HT-29 (cell line): ENCODE data around the gene GNG8. TPM values are rescaled to one million over a fixed set of nuclear protein-coding genes. Genes with fewer than 3 reads are reported as not detected.

ENCODE experiments used
- DNase-seq: peaks from one replicate; pipeline ENCODE4 v3.0.0-alpha.2; 2015; ENCODE audit warnings: low spot score
- total RNA-seq: library from RNA; depleted of rRNA; stranded (reverse); fragments of >200 nt; shearing (Covaris generic); gene quantifications from 2 replicates; pipeline ENCODE4 v1.2.3, GENCODE V29; 2014

The GNG8 gene
- total RNA-seq, 1 experiment from 2014 or later: not detected

- no peak for DNase-seq
These were observed 15.3 kb downstream of the GNG8 start for GRCh38 chr19:46620716-46621115.

GRCh38 chr19:46620267-46620666, 15.7 kb downstream of the GNG8 start:
- DNase-seq: no peak

GRCh38 chr19:46618670-46619231, 17.3 kb downstream of the GNG8 start:
- no peak for DNase-seq

- DNase-seq: no peak
These were observed 18.4 kb downstream of the GNG8 start for GRCh38 chr19:46617601-46618000.

GRCh38 chr19:46616631-46617322, 19.2 kb downstream of the GNG8 start:
- DNase-seq: peak; percentile 86

- DNase-seq: no peak
These were observed 20.0 kb downstream of the GNG8 start for GRCh38 chr19:46615966-46616365.

- DNase-seq: peak; percentile 96
These were observed 21.8 kb downstream of the GNG8 start for GRCh38 chr19:46614114-46614722.

- no peak for DNase-seq
These were observed 22.5 kb downstream of the GNG8 start for GRCh38 chr19:46613525-46613924.

- DNase-seq: no peak
These were observed 24.2 kb downstream of the GNG8 start for GRCh38 chr19:46611776-46612175.

- DNase-seq: no peak
These were observed 24.9 kb downstream of the GNG8 start for GRCh38 chr19:46610851-46611770.

- no peak for DNase-seq
These were observed 25.6 kb downstream of the GNG8 start for GRCh38 chr19:46610413-46610775.

- DNase-seq: no peak
These were observed 26.2 kb downstream of the GNG8 start for GRCh38 chr19:46609511-46610412.

- DNase-seq: no peak
These were observed 27.2 kb downstream of the GNG8 start for GRCh38 chr19:46608581-46609345.

GRCh38 chr19:46608178-46608577, 27.8 kb downstream of the GNG8 start:
- DNase-seq: no peak

- no peak for DNase-seq
These were observed 28.6 kb downstream of the GNG8 start for GRCh38 chr19:46607448-46607841.

- no peak for DNase-seq
These were observed 29.1 kb downstream of the GNG8 start for GRCh38 chr19:46606681-46607447.

- DNase-seq: no peak
These were observed 30.0 kb downstream of the GNG8 start for GRCh38 chr19:46606019-46606418.

- DNase-seq: no peak
These were observed 30.6 kb downstream of the GNG8 start for GRCh38 chr19:46605356-46605821.

GRCh38 chr19:46604781-46605355, 31.1 kb downstream of the GNG8 start:
- no peak for DNase-seq
